CD14-positive monocyte (primary cell): Measurements from ENCODE around the gene FAP. TPM values are rescaled to one million over a fixed set of nuclear protein-coding genes. Genes with fewer than 3 reads are reported as not detected.

Experiments
- DNase-seq, 3 donors: peaks; one replicate each; pipeline ENCODE4 v3.0.0-alpha.2; 2011 to 2022
- H2AFZ ChIP-seq: 2 replicates; pipeline ENCODE4 v1.6.0; 2012; ENCODE audit warnings: mild to moderate bottlenecking, low read depth, low read length, inconsistent platforms; ENCODE audit not compliant: insufficient read depth, poor library complexity, severe bottlenecking
- H3K27ac ChIP-seq, 2 donors: 1 replicate in 1 of 2; 2 replicates in 1 of 2; pipeline ENCODE4 v1.5.1; 2012 to 2013; ENCODE audit warnings: low read length in 2 of 2, control low read depth in 1 of 2, inconsistent platforms in 1 of 2, low read depth in 1 of 2, mild to moderate bottlenecking in 1 of 2
- H3K27me3 ChIP-seq, 2 donors: one replicate each; pipeline versions ENCODE4 v1.6.0 to v1.6.1; 2011 to 2013; ENCODE audit warnings: low read length in 2 of 2; ENCODE audit not compliant: control insufficient read depth in 2 of 2, insufficient read depth in 2 of 2
- H3K36me3 ChIP-seq, 2 donors: replicated peaks in 1 of 2; 1 replicate in 1 of 2; 2 replicates in 1 of 2; pipeline versions ENCODE4 v1.5.1 to v1.6.1; 2012 to 2013; ENCODE audit warnings: low read length in 2 of 2, control low read depth in 1 of 2, inconsistent platforms in 1 of 2, mild to moderate bottlenecking in 1 of 2; ENCODE audit not compliant: insufficient read depth in 2 of 2, control insufficient read depth in 1 of 2
- H3K4me1 ChIP-seq, 2 donors: 1 replicate in 1 of 2; 2 replicates in 1 of 2; pipeline versions ENCODE4 v1.5.1 to v1.6.1; 2012 to 2013; ENCODE audit warnings: low read length in 2 of 2, control low read depth in 1 of 2, inconsistent platforms in 1 of 2, mild to moderate bottlenecking in 1 of 2, moderate library complexity in 1 of 2; ENCODE audit not compliant: insufficient read depth in 2 of 2, control insufficient read depth in 1 of 2
- H3K4me2 ChIP-seq: replicated peaks from 2 replicates; pipeline ENCODE3; 2012; ENCODE audit warnings: low read length, moderate library complexity, mild to moderate bottlenecking; ENCODE audit not compliant: poor library complexity, severe bottlenecking; ENCODE audit errors: extremely low read depth
- H3K4me3 ChIP-seq, 3 experiments: fragments of 200-600 bp in 1 of 3; sonication (generic) in 1 of 3; replicated peaks in 1 of 3; 1 replicate in 2 of 3; 2 replicates in 1 of 3; pipeline ENCODE4 v1.5.1; 2011 to 2013; ENCODE audit warnings: low read length in 3 of 3, mild to moderate bottlenecking in 3 of 3, control low read depth in 2 of 3, low read depth in 2 of 3, inconsistent platforms in 1 of 3, moderate library complexity in 1 of 3
- H3K79me2 ChIP-seq: 2 replicates; pipeline ENCODE4 v1.6.0; 2012; ENCODE audit warnings: mild to moderate bottlenecking, control low read depth, inconsistent platforms, low read length, moderate library complexity; ENCODE audit not compliant: insufficient read depth
- H3K9ac ChIP-seq: 2 replicates; pipeline ENCODE4 v1.6.0; 2017; ENCODE audit warnings: low read length, mild to moderate bottlenecking; ENCODE audit not compliant: insufficient read depth, poor library complexity, severe bottlenecking
- H3K9me3 ChIP-seq, 2 donors: replicated peaks in 1 of 2; 1 replicate in 1 of 2; 2 replicates in 1 of 2; pipeline versions ENCODE4 v1.5.1 to v1.6.1; 2012 to 2013; ENCODE audit warnings: low read length in 2 of 2, control low read depth in 1 of 2; ENCODE audit not compliant: control insufficient read depth in 1 of 2, insufficient read depth in 1 of 2
- H4K20me1 ChIP-seq: 2 replicates; pipeline ENCODE4 v1.6.0; 2012; ENCODE audit warnings: mild to moderate bottlenecking, low read length, control low read depth, moderate library complexity; ENCODE audit not compliant: insufficient read depth
- H3K27ac Mint-ChIP-seq, 7 donors: one replicate each; pipeline ENCODE4 v1.8.0; 2020; ENCODE audit warnings: mild to moderate bottlenecking in 7 of 7, mixed read lengths in 7 of 7, moderate library complexity in 6 of 7, inconsistent platforms in 2 of 7
- H3K27me3 Mint-ChIP-seq, 3 donors: one replicate each; pipeline ENCODE4 v1.8.0; 2021 to 2022; ENCODE audit warnings: low read depth in 3 of 3, mild to moderate bottlenecking in 3 of 3, mixed read lengths in 3 of 3, moderate library complexity in 3 of 3, inconsistent platforms in 1 of 3
- H3K36me3 Mint-ChIP-seq, 2 donors: one replicate each; pipeline ENCODE4 v1.8.0; 2020; ENCODE audit warnings: mixed read lengths in 2 of 2, inconsistent platforms in 1 of 2, mild to moderate bottlenecking in 1 of 2
- H3K4me1 Mint-ChIP-seq: one replicate; pipeline ENCODE4 v1.8.0; 2020; ENCODE audit warnings: mild to moderate bottlenecking, mixed read lengths
- H3K4me3 Mint-ChIP-seq, 2 donors: one replicate each; pipeline ENCODE4 v1.8.0; 2020; ENCODE audit warnings: mild to moderate bottlenecking in 2 of 2, mixed read lengths in 2 of 2, moderate library complexity in 1 of 2
- H3K9me3 Mint-ChIP-seq, 7 donors: one replicate each; pipeline ENCODE4 v1.8.0; 2020 to 2022; ENCODE audit warnings: mixed read lengths in 7 of 7, mild to moderate bottlenecking in 6 of 7, moderate library complexity in 6 of 7, inconsistent platforms in 2 of 7
- CTCF ChIP-seq: fragments of 200-600 bp; IDR thresholded peaks from one replicate; pipeline ENCODE4 v1.8.0; 2022; ENCODE audit warnings: antibody characterized with exemption, mild to moderate bottlenecking
- WGBS: methylation state at CpG from one replicate; pipeline ENCODE4 v1.1.5; 2013; ENCODE audit warnings: missing lambda C conversion rate; ENCODE audit not compliant: insufficient coverage; 5-methylcytosine and 5-hydroxymethylcytosine counted together
- intact Hi-C, 2 donors: fragments of 100-400 bp; cut with micrococcal nuclease; formaldehyde crosslinking; loops; one replicate each; pipeline versions ENCODE4 v1.15.0 to v1.15.1; 2023
- polyA plus RNA-seq, 3 donors: library from polyadenylated mRNA; depleted of rRNA in 1 of 3; unstranded in 2 of 3; stranded (reverse) in 1 of 3; fragments of 300-500 nt in 2 of 3; fragments of >200 nt in 1 of 3; fragmentation: Illumina TruSeq in 2 of 3; gene quantifications; 1 replicate in 2 of 3; 2 replicates in 1 of 3; pipeline ENCODE4 v1.2.3, GENCODE V29; 2012 to 2021

Gene FAP
- polyA plus RNA-seq, 3 donors: not detected

DNA sequence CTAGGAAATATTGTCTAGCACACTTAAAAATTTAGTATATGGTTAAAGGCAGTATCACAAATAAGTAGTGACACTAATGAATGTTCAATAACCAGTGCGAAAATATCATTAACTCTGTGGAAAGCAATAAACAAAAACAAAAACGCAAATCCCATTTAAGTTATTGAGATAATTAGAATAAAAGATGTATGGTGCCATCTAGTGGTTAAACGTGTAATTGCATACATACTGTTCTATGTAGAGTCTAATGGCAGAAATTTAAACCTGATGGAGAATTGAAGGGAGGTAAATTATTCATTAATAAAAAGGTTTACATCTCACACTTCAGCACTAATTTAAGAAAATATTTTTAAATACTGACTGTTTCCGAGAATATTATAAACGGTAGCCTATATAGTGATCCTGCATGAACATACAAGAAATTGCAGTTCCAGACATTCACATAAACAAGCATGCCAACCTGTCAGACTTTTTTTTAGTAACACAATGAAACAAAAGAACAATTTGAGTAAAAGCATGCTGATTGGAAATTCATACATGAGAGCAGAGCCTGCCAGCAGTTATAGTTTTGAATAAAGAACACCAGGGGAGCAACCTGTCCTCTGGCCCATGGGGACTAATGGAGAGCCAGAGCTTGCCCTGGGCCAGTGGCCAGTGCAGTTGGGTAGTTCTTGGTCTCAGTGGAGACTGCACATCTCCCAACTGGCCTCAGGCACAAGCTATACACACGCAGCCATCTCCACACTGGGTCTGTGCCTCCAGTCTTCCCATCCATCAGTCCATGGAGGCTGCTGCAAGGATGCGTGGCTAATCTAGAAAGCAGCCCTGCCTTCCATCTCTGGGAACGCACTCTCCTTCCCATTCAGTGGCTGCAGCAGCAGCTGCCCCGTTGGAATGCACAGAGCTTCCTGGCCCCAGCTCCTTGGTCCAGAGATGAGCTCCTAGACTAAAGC is 119.2 kb downstream of the FAP start:
- intact Hi-C loops: no loop called here
- Histone ChIP-seq H3K9ac (no peak overlapping the region), H3K9me3 (no peaks in the 10 kb centered on the region), H3K27ac (no peak overlapping the region), H3K4me1 (peaks cover 16 to 17% of the 10 kb centered on the region in 2 donors), H3K27me3 (no peaks in the 10 kb centered on the region), H3K4me2 (no peak overlapping the region), H3K4me3 (no peak overlapping the region), H4K20me1 (no peaks in the 10 kb centered on the region), H3K79me2 (no peaks in the 10 kb centered on the region), H2AFZ (no peak overlapping the region), H3K36me3 (no peaks in the 10 kb centered on the region)
- Mint-ChIP-seq H3K4me1 (peaks cover 13% of the 10 kb centered on the region), H3K27ac (no peak overlapping the region), H3K27me3 (peaks cover 0 to 3% (median 0%) of the 10 kb centered on the region in 3 donors), H3K9me3 (no peaks in the 10 kb centered on the region), H3K36me3 (no peaks in the 10 kb centered on the region), H3K4me3 (no peak overlapping the region)
- TF ChIP-seq CTCF: peak; percentile 91
- DNase-seq: peak; percentile 47 to 84 (median 60)
- WGBS: 80% methylated on average over 5 of the region's 9 CpGs

Other genes with a start within 250 kb of the FAP start
- under 1 TPM in 1 of 3 donors, not detected in 2; 0.46 TPM for gene DPP4, start 169.2 kb downstream of the FAP start, polyA plus RNA-seq
- not detected for gene GCG, start 91.2 kb downstream of the FAP start, polyA plus RNA-seq
- 10 to 100 TPM; 11.6 to 17.6 (median 17.1) TPM for gene IFIH1, start 75.2 kb upstream of the FAP start, polyA plus RNA-seq
- 100 to 1,000 TPM; 129 to 441 (median 400) TPM for gene GCA, start 100.7 kb upstream of the FAP start, polyA plus RNA-seq